ENCODE results near the gene UTP3.

GRCh38 chr4:70688795-70689231, 481 bp downstream of the UTP3 start:
- no peak for TF ChIP-seq CTCF (IDR thresholded peaks at IDR 0.05)
- TF ChIP-seq POLR2A (IDR thresholded peaks at IDR 0.05) = no peak
